Activated T-cell treated with anti-CD3 and anti-CD28 coated beads, Interleukin-2, amount 50 U/mL, for 1 hour (primary cell): ENCODE data around the gene SLC39A3.

ENCODE experiments used
- DNase-seq: peaks from one replicate; pipeline ENCODE4 v3.0.0-alpha.2; 2020

The SLC39A3 gene

GRCh38 chr19:2768365-2769132 lies 28.7 kb upstream of the SLC39A3 start:
- DNase-seq, result no peak

- no peak for DNase-seq
These were observed 27.9 kb upstream of the SLC39A3 start for GRCh38 chr19:2767688-2768087.

DNA sequence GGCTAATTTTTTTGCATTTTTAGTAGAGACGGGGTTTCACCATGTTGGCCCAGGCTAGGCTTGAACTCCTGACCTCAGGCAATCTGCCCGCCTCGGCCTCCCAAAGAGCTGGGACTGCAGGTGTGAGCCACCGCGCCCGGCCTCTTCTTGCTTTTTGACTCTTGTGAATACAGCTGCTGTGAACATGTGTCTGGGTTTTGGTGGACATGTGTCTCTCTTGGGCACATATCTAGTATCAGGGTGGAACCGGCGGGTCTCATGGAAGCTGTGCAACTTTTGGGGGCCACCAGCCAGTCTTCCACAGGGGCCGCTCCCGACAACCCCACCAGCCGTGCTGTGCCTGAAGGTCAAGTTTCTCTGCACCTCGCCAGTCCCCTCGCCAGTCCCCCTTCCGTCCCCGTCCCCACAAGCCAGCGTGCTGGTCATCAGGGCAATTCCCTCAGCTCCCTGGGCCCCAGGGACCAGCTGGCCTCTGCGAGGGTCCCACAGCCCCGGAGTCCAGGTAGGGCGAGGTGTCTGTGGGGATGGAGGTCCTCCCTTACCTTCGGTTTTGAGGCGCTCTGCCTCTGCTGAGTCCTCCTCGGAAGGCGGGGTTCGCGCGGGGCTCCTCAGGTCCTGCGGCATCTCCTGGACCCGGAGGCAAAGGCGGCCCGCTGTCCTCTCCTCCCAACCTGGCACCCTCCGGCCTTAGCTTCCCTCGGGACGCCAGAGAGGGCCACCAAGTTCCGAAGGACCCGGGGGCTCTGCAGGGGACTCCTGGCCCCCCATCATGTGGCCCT lies 27.0 kb upstream of the SLC39A3 start:
- DNase-seq, result no peak

DNA sequence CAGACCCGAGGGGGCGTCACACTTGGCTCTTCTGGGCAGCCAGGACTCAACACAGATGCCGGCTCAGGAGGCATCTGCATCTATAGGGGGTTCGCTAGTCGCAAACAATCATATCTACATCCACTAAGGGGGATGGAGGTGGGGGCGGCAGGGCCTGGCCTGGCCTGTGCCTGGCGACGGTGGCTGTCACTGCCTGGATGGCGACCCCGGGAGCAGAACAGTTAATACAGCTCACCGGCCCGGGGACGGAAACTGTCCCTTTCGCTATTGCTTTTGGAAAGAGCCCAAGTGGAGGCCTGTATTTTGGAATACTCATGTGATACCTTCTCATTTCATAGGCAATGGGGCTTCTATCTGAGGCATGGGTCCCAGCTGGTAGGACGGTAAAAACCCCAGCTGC lies 25.6 kb upstream of the SLC39A3 start:
- DNase-seq, result no peak

DNA sequence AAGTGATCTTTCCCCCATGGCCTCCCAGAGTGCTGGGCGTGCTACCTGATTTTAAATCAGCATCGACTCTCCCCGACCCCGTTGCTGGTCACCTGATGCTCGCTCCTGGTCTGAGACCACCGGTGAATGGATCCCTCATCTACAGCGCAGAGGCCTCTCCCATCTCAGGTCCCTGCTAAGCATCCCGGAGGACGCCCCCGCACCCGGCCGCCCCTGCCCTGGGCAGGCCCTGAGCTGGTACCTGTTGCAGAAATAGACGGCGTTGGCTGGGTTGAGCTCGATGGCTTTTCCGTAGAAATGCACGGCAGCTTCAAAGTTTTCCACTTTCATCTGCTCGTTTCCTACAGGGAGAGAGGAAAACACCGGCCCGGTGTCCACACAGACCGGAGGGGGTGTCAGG lies 25.1 kb upstream of the SLC39A3 start:
- no peak for DNase-seq

- DNase-seq, result no peak
These were observed 23.9 kb upstream of the SLC39A3 start for GRCh38 chr19:2763687-2764086.

DNA sequence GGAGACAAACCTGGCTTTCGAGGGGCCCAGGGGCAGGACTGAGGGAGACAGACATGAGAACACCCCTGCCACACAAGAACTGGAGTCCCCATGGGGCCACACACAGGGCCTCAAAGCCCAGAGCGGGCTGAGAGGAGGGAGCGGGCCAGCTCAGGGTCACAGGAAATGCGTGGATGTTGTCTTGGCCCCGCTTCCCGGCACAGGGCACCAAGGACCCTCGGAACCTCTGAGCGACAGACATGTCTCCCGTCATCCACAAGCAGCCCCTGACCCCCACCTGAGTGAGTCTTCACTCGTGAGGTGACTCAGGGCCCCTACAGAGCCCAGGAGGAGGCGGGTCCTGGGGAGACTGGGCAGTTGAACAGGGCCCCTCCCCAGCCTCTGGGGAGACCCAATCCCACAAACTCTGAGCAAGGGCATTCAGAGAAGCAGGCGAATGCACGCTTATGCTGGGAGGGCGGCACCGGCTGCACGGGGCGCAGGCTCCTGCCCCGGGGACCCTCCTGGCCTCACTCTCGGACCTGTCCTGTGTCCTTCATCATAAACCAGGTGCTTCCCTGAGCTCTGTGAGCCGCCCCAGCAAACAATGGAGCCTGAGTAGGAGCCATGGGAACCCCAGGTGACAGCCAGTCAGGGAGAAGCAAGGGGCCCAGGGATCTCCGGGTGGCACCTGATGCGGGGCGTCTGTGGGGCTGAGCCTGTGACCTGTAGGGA lies 23.1 kb upstream of the SLC39A3 start:
- DNase-seq, result no peak

DNA sequence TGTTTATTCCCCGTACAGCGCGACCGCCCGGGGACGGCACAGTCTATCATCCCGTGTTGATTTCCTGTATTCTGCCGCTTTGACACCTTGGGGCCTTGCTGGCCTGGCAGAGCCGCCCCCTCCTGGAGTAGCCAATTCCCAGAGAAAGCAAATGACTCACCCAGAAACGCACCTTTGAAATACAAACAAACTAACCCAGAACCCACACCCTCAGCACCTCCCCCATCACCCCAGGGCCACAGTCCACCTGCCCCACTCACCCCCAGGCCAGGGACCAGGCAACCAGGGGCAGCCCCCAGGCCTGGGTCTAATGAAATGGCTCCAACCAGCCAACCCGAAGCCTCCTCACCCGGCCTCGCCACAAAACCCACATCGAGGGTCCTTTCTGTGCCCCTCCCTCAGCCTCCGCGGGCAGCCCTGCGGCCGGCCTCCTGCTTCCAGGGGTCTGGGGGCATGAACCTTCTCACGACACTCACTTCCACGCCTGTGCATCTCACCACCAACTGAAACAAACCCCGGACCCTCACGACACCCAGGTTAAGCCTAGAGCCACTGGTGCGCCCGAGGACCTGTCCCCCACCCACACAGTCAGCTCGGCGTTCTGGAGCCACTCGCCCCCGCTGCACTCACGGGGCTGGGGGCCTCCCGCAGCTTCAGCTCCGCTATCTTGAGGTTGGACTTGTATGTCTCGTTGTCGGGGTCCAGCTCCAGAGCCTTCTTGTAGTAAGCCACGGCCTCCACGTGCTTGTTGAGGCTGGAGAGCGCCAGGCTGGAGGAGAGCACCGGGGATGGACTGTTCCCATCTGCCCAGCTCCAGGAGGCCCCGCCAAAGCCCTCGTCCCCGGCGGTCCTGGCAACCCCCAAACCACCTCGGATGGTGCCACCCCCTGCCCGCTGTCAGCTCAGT lies 22.3 kb upstream of the SLC39A3 start:
- DNase-seq, result no peak

- DNase-seq, result no peak
These were observed 21.5 kb upstream of the SLC39A3 start for GRCh38 chr19:2761309-2761677.

- DNase-seq, result no peak
These were observed 20.1 kb upstream of the SLC39A3 start for GRCh38 chr19:2759965-2760364.

DNA sequence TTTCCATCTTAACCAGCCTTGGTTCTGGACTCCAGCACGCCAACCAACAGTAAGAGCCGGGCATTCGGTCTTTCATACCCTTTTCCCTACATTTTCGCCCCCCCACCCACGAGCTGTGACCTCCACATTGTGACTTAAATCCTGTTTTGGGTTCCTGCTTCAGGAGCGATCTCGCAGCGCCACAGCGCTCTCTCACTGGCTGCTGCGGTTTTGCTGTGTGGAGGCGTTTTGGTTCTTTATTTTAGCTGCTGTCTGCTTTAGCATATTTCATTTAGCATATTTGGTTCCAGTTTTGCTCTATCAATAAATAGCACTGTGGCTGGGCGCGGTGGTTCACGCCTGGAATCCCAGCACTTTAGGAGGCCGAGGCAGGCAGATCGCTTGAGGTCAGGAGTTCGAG lies 19.5 kb upstream of the SLC39A3 start:
- DNase-seq, result no peak

GRCh38 chr19:2758601-2759313 lies 18.9 kb upstream of the SLC39A3 start:
- DNase-seq, result no peak

GRCh38 chr19:2756921-2757881 lies 17.4 kb upstream of the SLC39A3 start:
- DNase-seq, result no peak

DNA sequence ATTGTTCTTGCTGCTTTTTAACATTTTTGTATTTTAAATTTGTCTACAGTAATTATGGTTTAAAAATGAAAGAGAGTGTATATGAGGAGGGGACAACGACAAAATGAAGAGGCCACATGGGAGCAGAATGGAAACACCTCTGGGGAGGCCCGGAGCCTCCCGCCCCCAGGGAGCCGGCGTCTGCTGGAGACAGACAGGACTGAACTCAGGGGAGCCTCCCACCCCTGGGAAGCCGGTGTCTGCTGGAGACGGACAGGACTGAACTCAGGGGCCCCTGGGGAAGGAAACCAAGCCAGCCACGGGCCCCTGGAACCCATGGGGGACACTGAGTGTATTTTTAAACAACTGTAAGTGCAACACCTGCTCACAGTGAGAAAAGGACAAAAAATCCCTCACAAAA lies 16.7 kb upstream of the SLC39A3 start:
- DNase-seq, result no peak

DNA sequence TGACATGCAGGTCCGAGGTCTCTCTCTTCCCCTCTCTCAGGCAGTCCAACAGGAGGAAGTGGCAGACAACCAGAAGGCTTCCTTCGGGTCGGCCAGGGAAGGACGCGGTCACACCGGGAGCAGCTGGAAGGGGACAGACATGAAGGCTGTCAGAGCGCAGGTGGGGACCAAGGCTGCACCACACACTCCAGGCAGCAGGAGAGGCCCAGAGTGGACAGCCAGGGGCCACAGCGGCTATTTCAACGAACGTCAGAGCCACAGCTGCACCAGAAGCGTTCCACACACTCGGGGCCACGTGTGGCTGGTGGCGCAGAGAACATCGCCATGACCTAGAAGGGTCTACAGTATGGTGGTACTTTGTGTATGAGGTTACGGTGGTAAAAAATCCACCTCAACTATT lies 16.0 kb upstream of the SLC39A3 start:
- no peak for DNase-seq

DNA sequence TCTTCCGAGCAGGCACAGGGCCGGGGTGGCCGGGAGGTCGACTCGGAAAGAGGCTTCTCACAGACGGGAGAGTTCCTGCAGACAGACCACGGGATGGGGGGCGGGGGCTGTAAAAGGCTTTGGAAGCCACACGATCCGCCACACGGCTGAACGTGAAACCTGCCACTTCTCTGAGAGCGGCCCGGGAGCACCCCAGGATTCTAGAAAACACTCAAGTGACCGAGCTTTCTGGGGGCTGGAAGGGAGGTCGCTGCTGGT lies 15.6 kb upstream of the SLC39A3 start:
- DNase-seq, result no peak

DNA sequence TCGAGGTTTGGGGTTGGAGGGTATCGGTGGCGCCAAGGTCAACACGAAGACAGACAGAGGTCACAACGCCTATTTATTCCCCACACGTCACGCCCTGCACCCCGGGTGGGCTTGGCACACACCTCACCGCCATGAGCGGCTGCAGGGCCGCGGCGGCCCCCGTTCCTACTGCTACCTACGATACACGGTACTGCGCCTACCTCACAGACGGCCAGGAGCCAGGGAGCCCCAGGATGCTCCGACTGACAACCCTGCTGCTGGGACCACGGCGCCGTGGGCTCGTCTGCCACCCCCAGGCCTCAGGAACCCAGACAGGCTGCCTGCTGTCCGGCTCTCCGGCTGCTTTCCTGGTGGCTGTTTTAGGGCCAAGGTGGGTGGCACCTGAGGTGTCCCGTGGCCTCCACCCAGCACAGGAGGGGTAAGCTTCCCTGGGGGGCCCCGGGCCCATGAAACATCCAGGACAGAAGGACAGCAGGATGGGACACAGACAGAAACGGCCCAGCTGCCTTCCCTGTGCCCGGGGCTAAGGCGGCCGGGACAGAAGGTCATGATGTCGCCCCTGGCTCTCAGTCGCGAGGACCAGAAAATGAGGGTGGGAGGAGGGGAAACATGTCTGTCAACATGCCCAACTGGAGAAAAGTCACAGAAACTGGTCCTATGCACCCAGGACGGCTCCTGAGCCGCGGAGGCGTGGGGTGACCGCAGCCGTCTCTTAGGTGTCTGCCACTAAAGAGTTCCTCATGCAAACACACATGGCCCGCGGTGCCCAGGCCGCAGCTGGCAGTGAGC lies 15.0 kb upstream of the SLC39A3 start:
- DNase-seq, result no peak

DNA sequence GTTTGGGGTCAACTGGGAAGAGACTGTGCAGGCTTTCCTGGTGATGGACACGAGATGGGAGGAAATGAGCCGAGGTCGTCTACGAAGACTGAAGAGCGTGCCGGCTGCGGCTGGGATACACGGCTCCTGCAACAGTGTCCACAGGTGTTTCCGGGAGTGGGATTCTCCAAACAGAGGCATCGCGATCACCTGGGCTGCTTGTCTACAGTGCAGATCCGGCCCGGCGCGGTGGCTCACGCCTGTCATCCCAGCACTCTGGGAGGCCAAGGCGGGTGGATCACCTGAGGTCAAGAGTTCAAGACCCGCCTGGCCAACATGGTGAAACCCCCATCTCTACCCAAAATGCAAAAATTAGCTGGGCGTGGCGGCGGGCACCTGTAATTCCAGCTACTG lies 11.6 kb upstream of the SLC39A3 start:
- no peak for DNase-seq

DNA sequence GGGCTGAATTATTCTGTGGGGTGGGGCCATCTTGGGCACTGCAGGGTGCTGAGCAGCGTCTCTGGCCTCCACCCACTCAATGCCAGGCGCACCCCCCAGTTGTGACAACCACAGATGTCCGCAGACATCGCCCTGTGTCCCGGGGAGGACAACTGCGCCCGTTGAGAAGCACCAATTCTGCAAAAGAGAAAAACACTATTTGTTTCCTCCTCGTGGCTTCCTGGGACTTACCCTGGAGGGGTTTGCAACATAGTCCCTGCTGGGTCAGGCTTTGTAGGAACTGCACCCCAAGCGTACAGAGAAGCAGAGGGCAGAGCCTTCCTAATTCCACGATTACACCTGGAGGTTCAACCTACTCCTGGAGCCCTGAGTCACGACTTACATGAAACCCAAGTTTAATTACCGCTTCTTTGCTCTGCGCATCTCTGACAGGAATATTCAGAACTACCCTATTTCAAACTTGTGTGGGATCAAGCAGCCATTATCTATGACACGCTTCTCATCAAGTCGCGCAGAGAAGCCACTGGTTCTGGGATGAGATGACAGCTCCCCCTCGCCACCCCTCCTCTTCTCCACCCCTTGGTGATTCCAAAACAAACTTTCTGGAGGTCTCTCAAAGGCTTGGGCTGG lies 11.1 kb upstream of the SLC39A3 start:
- DNase-seq, result no peak

- no peak for DNase-seq
These were observed 7.5 kb upstream of the SLC39A3 start for GRCh38 chr19:2747349-2747748.
